ENCODE data around the gene COPZ2. TPM values are rescaled to one million over a fixed set of nuclear protein-coding genes. Genes with fewer than 3 reads are reported as not detected.

The COPZ2 gene
- polyA plus RNA-seq, 3 donors from 2014 or later = 38.9 to 64.2 (median 41.3) TPM

DNA sequence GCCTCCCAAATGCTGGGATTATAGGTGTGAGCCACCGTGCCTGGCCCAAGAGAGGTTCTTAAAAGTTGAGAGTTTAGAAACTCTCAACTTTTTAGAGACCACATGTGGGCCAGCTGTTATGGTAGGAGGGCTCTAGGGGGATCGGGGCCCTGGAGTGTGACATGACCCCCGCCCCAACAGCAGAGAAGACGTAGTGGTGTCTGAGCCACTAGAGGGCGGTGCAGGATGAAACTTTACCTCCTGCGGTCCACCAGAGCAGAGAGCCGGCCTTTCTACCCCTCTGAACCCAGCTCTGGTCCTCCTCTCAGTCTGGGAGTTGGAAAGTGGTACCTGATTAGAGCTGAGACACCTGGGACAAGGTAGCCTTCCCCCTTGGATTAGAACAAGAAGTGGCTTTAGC, 59.3 kb downstream of the COPZ2 start:
- peak; percentile 19 to 37 (median 31) for DNase-seq
- Mint-ChIP-seq H3K27me3 (ENCODE audit: low read depth in 3 of 3) (peaks cover 0 to 2% (median 0%) of the 10 kb centered on the region in 3 donors), H3K9me3 (no peaks in the 10 kb centered on the region), H3K4me3 (no peak overlapping the region), H3K4me1 (peaks cover 26 to 27% of the 10 kb centered on the region in 2 donors), H3K27ac (no peak overlapping the region), H3K36me3 (peaks cover 28 to 63% (median 30%) of the 10 kb centered on the region in 3 donors)

Other genes with a start within 250 kb of the COPZ2 start
- gene OSBPL7, start 216.0 kb downstream of the COPZ2 start, polyA plus RNA-seq = 1 to 10 TPM; 2.7 to 7.5 (median 3.8) TPM
- 100 to 1,000 TPM in 2 of 3 donors, 10 to 100 TPM in 1; 50.5 to 189 (median 114) TPM for gene MRPL10, start 206.3 kb downstream of the COPZ2 start, polyA plus RNA-seq
- gene LRRC46, start 206.1 kb downstream of the COPZ2 start, polyA plus RNA-seq = under 1 TPM in 2 of 3 donors, not detected in 1; 0.66 to 0.82 TPM
- 10 to 100 TPM; 17.7 to 41.2 (median 22.5) TPM for gene SCRN2, start 196.5 kb downstream of the COPZ2 start, polyA plus RNA-seq
- not detected for gene SP6, start 186.6 kb downstream of the COPZ2 start, polyA plus RNA-seq
- 10 to 100 TPM in 1 of 3 donors, 1 to 10 TPM in 2; 2.0 to 13.7 (median 5.0) TPM for gene SP2, start 141.6 kb downstream of the COPZ2 start, polyA plus RNA-seq
- 10 to 100 TPM; 14.3 to 21.2 (median 18.6) TPM for gene PNPO, start 96.2 kb downstream of the COPZ2 start, polyA plus RNA-seq
- gene PRR15L, start 79.9 kb downstream of the COPZ2 start, polyA plus RNA-seq = under 1 TPM in 1 of 3 donors, not detected in 2; 0.16 TPM
- gene CDK5RAP3, start 66.7 kb downstream of the COPZ2 start, polyA plus RNA-seq = 10 to 100 TPM; 66.3 to 97.2 (median 84.0) TPM
- 10 to 100 TPM in 1 of 3 donors, 1 to 10 TPM in 2; 5.9 to 18.4 (median 7.1) TPM for gene NFE2L1, start 10.6 kb upstream of the COPZ2 start, polyA plus RNA-seq
- gene CBX1, start 63.7 kb upstream of the COPZ2 start, polyA plus RNA-seq = 10 to 100 TPM; 19.3 to 30.0 (median 27.0) TPM
- gene SNX11, start 70.0 kb upstream of the COPZ2 start, polyA plus RNA-seq = 10 to 100 TPM; 37.1 to 44.7 (median 41.2) TPM